NCI-H2029 treated with DMSO at 0.1 percent for 48 hours (cell line): Measurements from ENCODE around the gene CPNE4.
"Not testable (repeated sequence)": the region's sequence is repeated elsewhere in the genome, so short reads cannot be mapped to it uniquely, and the experiment has no call there.

Source experiments
- DNase-seq: peaks from one replicate; lab custom pipeline; 2025; lab: John Stamatoyannopoulos, UW

The CPNE4 gene

GRCh38 chr3:132034486-132035464 is at the start of gene CPNE4:
CPNE4 (minus strand) TSS chr3:132035014.
- DNase-seq, result peak; percentile 22

- no peak for DNase-seq
These were observed 48.9 kb upstream of the CPNE4 start for GRCh38 chr3:132083583-132084279.

- no peak for DNase-seq
These were observed 48.3 kb upstream of the CPNE4 start for GRCh38 chr3:132083159-132083558.

GRCh38 chr3:132079147-132079546 is 44.3 kb upstream of the CPNE4 start:
- no peak for DNase-seq

- DNase-seq, result no peak
These were observed 39.0 kb upstream of the CPNE4 start for GRCh38 chr3:132073771-132074170.

- DNase-seq, result peak; percentile 8
These were observed 36.2 kb upstream of the CPNE4 start for GRCh38 chr3:132071043-132071442.

GRCh38 chr3:132064114-132064513 is 29.3 kb upstream of the CPNE4 start:
- no peak for DNase-seq

- no peak for DNase-seq
These were observed 27.7 kb upstream of the CPNE4 start for GRCh38 chr3:132062535-132062934.

- no peak for DNase-seq
These were observed 21.1 kb upstream of the CPNE4 start for GRCh38 chr3:132055872-132056271.

- no peak for DNase-seq
These were observed 12.4 kb upstream of the CPNE4 start for GRCh38 chr3:132047209-132047608.

GRCh38 chr3:132044874-132045273 is 10.1 kb upstream of the CPNE4 start:
- not testable (repeated sequence) for DNase-seq

- no peak for DNase-seq
These were observed 7.9 kb upstream of the CPNE4 start for GRCh38 chr3:132042681-132043080.

GRCh38 chr3:132038198-132038825 is 3.5 kb upstream of the CPNE4 start:
- DNase-seq, result no peak

- DNase-seq, result no peak
These were observed 2.8 kb upstream of the CPNE4 start for GRCh38 chr3:132037581-132037980.

GRCh38 chr3:132037056-132037455 is 2.2 kb upstream of the CPNE4 start:
- no peak for DNase-seq

- DNase-seq, result no peak
These were observed 723 bp downstream of the CPNE4 start for GRCh38 chr3:132034097-132034485.

GRCh38 chr3:132033471-132033870 is 1.3 kb downstream of the CPNE4 start:
- DNase-seq, result no peak

GRCh38 chr3:132032959-132033358 is 1.9 kb downstream of the CPNE4 start:
- DNase-seq, result no peak

GRCh38 chr3:132029182-132029902 is 5.5 kb downstream of the CPNE4 start:
- peak; percentile 37 for DNase-seq

- DNase-seq, result no peak
These were observed 11.9 kb downstream of the CPNE4 start for GRCh38 chr3:132022914-132023313.

- no peak for DNase-seq
These were observed 14.8 kb downstream of the CPNE4 start for GRCh38 chr3:132020058-132020457.

GRCh38 chr3:132017137-132017536 is 17.7 kb downstream of the CPNE4 start:
- DNase-seq, result no peak
